SKM-1 (cell line): ENCODE data around the gene BRCA1.
"Not testable (repeated sequence)": the region's sequence is repeated elsewhere in the genome, so short reads cannot be mapped to it uniquely, and the experiment has no call there.

Source experiments
- DNase-seq: peaks from one replicate; lab custom pipeline; 2025; ENCODE audit not compliant: unreplicated experiment; lab: John Stamatoyannopoulos, UW

Gene BRCA1

GRCh38 chr17:43134774-43135453 lies 9.8 kb upstream of the BRCA1 start:
- DNase-seq = no peak

GRCh38 chr17:43133439-43133838 lies 8.3 kb upstream of the BRCA1 start:
- DNase-seq = not testable (repeated sequence)

- no peak for DNase-seq
Observed at GRCh38 chr17:43132117-43132516, 7.0 kb upstream of the BRCA1 start.

DNA sequence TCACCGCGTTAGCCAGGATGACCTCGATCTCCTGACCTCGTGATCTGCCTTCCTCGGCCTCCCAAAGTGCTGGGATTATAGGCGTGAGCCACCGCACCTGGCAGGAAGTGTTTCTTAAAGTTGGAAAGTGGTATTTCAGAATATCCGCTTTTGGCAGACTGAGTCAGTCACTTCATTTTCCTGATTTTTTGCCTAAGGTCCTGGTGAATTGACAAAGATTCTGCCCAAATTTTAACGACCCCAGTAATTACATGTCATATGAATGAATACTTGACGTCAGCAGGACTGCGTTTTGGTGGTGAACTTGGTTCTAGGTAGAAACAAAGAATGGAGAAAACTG lies 4.5 kb upstream of the BRCA1 start:
- no peak for DNase-seq

DNA sequence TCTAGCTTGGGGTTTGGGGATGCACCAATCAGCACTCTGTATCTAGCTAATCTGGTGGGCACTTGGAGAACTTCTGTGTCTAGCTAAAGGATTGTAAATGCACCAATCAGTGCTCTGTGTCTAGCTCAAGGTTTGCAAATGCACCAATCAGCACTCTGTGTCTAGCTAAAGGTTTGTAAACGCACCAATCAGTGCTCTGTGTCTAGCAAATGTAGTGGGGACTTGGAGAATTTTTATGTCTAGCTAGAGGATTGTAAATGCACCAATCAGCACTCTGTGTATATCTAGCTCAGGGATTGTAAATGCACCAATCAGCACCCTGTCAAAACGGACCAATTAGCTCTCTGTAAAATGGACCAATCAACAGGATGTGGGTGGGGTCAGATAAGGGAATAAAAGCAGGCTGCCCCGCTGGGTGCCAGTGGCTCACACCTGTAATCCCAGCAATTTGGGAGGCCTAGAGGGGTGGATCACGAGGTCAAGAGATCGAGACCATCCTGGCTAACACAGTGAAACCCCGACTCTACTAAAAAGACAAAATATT lies 2.2 kb upstream of the BRCA1 start:
- DNase-seq = not testable (repeated sequence)

DNA sequence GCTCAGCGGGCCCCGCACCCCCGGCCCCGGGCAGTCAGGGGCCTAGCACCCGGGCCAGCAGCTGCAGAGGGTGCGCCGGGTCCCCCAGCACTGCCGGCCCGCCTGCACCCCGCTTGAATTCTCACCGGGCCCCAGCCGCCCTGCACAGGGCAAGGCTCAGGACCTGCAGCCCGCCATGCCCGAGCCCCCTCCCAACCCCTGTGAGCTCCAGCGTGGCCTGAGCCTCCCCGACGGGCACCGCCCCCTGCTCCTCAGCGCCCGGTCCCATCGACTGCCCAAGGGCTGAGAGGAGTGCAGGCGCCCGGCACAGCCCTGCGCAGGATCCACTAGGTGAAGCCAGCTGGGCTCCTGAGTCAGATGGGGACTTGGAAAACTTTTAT lies 1.7 kb upstream of the BRCA1 start:
- no peak for DNase-seq

- DNase-seq = no peak
Observed at GRCh38 chr17:43125967-43126910, 1.1 kb upstream of the BRCA1 start.

- no peak for DNase-seq
Observed at GRCh38 chr17:43118679-43119615, 6.2 kb downstream of the BRCA1 start.

GRCh38 chr17:43114151-43114552 lies 11.0 kb downstream of the BRCA1 start:
- no peak for DNase-seq

GRCh38 chr17:43106552-43106951 lies 18.6 kb downstream of the BRCA1 start:
- no peak for DNase-seq

DNA sequence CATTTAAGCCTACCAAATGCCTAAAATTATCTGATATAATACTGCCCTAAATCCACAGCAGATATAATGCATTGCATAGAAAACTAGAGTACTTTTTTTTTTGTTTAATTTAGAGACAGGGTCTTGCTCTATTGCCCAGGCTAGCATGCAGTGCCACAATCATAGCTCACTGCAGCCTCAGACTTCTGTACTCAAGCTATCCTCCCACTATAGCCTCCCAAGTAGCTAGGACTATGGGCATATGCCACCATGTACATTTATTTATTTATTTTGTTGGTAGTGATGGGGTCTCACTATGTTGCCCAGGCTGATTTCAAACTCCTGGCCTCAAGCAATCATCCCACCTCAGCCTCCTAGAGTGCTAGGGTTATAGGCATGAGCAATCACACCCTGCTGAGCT lies 20.0 kb downstream of the BRCA1 start:
- no peak for DNase-seq

DNA sequence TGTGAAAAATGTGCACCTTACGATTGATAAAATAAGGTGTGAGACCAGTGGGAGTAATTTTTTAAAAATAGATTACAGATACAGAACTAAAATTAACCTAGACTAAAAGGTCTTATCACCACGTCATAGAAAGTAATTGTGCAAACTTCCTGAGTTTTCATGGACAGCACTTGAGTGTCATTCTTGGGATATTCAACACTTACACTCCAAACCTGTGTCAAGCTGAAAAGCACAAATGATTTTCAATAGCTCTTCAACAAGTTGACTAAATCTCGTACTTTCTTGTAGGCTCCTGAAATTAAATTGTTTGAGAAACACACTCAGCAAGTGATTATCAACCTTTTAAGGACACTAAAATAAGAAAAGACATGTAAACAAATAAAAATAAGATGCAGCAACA lies 20.5 kb downstream of the BRCA1 start:
- no peak for DNase-seq

DNA sequence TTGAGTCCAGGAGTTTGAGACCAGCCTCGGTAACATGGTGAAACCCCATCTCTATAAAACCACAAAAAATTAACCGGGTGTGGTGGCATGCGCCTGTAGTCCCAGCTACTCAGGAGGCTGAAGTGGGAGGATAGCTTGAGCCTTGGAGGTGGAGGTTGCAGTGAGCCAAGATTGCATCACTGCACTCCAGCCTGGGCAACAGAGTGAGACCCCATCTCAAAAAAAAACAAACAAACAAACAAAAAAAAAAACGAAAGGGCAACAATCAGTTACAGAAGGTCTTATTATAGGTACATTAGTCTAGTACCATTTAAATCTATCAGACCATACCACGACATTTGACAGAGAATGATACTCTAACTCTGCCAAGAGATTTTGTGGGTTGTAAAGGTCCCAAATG lies 29.8 kb downstream of the BRCA1 start:
- not testable (repeated sequence) for DNase-seq

DNA sequence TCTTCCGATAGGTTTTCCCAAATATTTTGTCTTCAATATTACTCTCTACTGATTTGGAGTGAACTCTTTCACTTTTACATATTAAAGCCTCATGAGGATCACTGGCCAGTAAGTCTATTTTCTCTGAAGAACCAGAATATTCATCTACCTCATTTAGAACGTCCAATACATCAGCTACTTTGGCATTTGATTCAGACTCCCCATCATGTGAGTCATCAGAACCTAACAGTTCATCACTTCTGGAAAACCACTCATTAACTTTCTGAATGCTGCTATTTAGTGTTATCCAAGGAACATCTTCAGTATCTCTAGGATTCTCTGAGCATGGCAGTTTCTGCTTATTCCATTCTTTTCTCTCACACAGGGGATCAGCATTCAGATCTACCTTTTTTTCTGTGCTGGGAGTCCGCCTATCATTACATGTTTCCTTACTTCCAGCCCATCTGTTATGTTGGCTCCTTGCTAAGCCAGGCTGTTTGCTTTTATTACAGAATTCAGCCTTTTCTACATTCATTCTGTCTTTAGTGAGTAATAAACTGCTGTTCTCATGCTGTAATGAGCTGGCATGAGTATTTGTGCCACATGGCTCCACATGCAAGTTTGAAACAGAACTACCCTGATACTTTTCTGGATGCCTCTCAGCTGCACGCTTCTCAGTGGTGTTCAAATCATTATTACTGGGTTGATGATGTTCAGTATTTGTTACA lies 30.9 kb downstream of the BRCA1 start:
- DNase-seq = no peak

GRCh38 chr17:43092901-43093300 lies 32.3 kb downstream of the BRCA1 start:
- DNase-seq = no peak

GRCh38 chr17:43090022-43090421 lies 35.1 kb downstream of the BRCA1 start:
- no peak for DNase-seq

DNA sequence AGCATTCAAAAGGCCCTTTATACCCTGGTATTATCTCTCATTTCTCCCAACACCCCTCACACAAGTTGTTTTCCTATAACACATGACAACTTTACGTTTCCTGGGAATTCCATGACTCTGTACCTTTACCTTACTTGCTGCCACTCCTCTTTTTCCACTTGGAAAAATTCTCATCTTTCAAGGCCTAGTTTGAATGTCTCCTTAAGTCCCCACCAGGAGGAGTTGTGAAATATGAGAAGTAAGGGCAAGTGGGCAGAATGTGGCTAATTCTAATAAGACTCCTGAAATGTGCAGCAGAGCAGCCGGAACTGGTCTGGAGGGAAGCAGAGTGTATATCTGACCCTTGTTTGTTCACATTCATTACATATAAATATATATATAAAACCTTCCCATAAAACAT lies 39.7 kb downstream of the BRCA1 start:
- no peak for DNase-seq

- no peak for DNase-seq
Observed at GRCh38 chr17:43079641-43080302, 45.4 kb downstream of the BRCA1 start.

GRCh38 chr17:43074869-43075268 lies 50.3 kb downstream of the BRCA1 start:
- no peak for DNase-seq

DNA sequence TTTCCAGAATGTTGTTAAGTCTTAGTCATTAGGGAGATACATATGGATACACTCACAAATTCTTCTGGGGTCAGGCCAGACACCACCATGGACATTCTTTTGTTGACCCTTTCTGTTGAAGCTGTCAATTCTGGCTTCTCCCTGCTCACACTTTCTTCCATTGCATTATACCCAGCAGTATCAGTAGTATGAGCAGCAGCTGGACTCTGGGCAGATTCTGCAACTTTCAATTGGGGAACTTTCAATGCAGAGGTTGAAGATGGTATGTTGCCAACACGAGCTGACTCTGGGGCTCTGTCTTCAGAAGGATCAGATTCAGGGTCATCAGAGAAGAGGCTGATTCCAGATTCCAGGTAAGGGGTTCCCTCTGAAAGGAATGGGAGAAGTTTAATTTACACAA lies 54.3 kb downstream of the BRCA1 start:
- DNase-seq = no peak
